Inflammatory macrophage treated with lipopolysaccharide for 1 hour (primary cell): Measurements from ENCODE around the gene FAM3C.

ENCODE experiments used
- DNase-seq, 2 donors: peaks; one replicate each; pipeline ENCODE4 v3.0.0-alpha.2; 2020 to 2022

The FAM3C gene

GRCh38 chr7:121376979-121377378, 19.1 kb downstream of the FAM3C start:
- peak in 1 of 2 donors; percentile 25 for DNase-seq

GRCh38 chr7:121373177-121373576, 22.9 kb downstream of the FAM3C start:
- no peak for DNase-seq

DNA sequence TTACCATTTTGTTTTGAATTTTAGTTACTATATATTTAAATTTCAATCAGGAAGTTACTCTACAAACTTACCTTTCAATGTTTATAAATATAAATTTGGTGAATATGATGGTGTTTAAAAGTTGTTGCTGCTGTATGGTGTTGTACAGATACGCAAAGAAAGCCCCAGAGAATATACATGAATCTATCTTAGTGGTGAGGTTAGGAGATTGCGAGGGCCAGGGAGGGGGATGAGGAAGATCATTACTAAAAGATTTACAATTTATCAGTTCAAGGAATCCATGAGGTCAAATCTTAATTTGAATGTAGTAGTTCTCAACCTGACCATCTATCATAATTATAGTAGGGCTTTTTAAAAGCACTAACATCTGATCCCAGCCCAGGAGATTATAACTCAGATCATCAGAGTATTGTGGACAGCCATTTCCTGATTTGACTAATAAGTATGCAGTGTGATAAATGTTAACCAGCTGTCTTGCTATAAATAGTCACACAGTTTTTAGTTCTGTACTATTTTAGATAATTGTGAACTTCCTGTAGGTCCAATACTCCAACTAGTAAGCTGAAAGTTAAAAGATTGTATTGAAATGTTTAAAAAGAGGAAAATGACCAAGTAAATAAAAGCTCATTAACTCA, 23.6 kb downstream of the FAM3C start:
- DNase-seq: no peak

- no peak for DNase-seq
Observed at GRCh38 chr7:121371883-121372282, 24.2 kb downstream of the FAM3C start.

DNA sequence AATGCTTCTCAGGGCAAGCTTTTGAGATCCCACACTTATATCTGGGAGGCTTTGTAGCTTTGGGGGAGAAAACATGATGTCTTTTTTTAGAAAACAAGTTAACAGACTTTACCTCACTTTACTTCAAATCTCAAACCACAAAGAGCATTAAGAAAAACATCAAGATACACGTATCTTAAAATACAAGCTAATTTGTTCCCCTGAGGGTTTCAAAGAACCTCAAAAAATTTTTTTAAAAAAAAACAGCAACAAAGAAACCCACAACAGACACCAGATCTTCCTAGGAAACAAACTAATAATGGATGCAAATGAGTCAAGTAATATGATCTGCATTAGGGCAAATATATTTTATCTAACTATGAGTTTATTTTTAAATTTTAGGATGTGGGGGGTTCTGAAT, 24.7 kb downstream of the FAM3C start:
- no peak for DNase-seq

GRCh38 chr7:121369462-121369861, 26.6 kb downstream of the FAM3C start:
- DNase-seq: no peak

- DNase-seq: peak; percentile 11 to 56
Observed at GRCh38 chr7:121366852-121367431, 29.2 kb downstream of the FAM3C start.

GRCh38 chr7:121360564-121360963, 35.5 kb downstream of the FAM3C start:
- no peak for DNase-seq

GRCh38 chr7:121355574-121355973, 40.5 kb downstream of the FAM3C start:
- no peak for DNase-seq

- DNase-seq: no peak
Observed at GRCh38 chr7:121352323-121352722, 43.8 kb downstream of the FAM3C start.

DNA sequence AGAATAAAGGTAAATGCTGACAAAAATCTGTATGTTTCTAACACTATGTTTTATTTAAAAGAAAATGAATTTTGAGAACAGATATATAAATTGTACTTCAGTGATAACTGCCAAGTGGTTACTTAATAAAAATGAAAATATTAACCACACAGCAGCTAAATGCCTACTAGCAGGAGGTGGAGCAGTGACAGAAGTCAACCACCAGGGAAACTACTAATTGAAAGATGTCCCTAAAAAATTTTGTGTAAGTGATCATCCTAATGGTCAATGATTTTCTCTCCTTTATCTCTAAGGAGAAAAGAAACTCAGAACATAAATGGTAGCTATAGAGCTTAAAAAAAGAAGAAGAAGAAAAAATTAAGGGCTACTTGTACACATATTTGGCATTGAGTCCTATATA, 44.4 kb downstream of the FAM3C start:
- DNase-seq: no peak

GRCh38 chr7:121344497-121344896, 51.6 kb downstream of the FAM3C start:
- DNase-seq: no peak

- DNase-seq: no peak
Observed at GRCh38 chr7:121344093-121344492, 52.0 kb downstream of the FAM3C start.

- no peak for DNase-seq
Observed at GRCh38 chr7:121343302-121343701, 52.8 kb downstream of the FAM3C start.

DNA sequence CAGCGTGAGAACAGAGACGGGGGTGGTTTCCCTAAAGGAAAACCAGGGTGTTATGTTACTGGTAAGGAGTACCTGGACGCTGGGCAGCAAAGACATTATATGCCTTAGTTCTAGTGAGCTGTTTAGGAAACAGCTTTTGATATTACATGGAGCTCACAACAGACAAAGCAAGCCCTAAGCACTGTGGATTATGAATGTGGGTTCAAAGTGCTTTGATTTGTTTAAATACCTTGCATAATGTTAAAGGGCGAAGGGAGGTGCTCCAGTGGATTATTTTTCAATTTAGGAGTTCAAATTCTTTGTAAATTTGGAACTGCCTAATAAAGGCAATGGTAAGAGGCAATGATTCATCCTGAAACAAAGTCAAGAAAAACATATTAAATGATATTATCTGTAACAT, 53.5 kb downstream of the FAM3C start:
- DNase-seq: no peak

DNA sequence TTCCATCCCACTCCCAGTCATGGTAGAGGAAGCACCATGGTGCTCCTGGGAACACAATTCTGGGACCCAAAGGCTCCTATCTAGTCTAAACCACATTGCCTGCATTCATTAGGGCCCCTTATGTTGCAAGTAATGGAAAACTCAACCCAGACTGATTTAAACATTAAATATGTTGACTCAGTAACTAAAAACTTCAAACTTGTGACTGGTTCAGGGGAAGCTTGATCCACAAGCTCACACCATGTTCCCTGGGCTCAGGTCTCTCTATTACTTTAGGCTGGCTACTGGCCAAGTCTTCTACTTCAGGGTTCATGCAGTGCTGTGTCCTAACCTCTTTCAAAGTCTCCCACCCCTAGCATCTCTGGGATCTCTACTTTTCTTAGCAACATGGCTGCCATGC, 54.2 kb downstream of the FAM3C start:
- DNase-seq: no peak

DNA sequence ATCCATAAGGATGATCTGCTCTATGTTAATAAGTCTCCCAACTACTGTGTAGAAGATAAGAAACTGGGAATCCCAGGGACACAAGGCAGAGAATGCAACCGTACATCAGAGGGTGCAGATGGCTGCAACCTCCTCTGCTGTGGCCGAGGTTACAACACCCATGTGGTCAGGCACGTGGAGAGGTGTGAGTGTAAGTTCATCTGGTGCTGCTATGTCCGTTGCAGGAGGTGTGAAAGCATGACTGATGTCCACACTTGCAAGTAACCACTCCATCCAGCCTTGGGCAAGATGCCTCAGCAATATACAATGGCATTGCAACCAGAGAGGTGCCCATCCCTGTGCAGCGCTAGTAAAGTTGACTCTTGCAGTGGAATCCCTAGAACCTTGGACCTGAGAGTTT, 57.0 kb downstream of the FAM3C start:
- DNase-seq: no peak

GRCh38 chr7:121337398-121337797, 58.7 kb downstream of the FAM3C start:
- no peak for DNase-seq

DNA sequence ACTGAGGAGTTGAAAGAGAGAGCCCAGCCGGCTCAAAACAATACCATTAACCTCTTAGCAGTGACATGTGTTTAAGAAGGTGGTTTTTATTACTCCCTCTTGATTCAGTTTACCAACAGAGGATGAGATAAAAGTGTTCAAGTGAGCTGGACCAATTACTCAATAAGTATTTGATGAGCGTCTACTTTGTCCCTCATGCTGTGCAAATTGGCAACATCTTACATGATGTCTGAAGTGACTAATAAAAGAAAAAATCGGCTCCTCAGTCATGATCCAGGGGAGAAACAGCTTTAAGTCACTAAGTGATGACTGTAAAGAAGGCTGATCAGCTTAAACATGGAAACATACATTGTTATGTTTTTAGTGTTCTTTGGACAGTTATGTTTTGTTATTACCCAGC, 59.5 kb downstream of the FAM3C start:
- no peak for DNase-seq

- DNase-seq: no peak
Observed at GRCh38 chr7:121334875-121335648, 61.0 kb downstream of the FAM3C start.

DNA sequence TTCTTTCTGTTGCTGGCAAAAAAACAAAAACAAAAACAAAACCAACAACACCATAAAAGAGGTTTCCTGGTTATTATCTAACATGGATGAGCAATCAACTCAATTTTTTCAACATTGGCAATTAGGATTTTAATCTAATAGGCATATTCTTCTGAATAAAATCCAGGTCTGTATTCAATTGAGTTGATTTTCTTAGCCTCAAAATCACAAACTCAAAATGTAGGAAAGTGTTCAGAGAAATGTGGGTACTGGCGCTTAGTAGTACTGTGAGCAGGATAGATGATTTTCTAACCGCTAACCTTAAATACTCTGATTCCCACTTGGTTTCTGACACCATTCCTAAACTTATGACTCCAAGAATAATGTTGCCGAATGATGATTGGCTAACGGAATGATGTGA, 61.7 kb downstream of the FAM3C start:
- no peak for DNase-seq

GRCh38 chr7:121331574-121331973, 64.5 kb downstream of the FAM3C start:
- no peak for DNase-seq

- no peak for DNase-seq
Observed at GRCh38 chr7:121331048-121331447, 65.1 kb downstream of the FAM3C start.
